Spinal cord (tissue), 10 donors: ENCODE results near the gene E2F2. TPM values are rescaled to one million over a fixed set of nuclear protein-coding genes. Genes with fewer than 3 reads are reported as not detected.

Experiments used
- DNase-seq, 6 donors: peaks; one replicate each; pipeline versions ENCODE4 v3.0.0 to v3.0.0-alpha.2; 2013 to 2015; ENCODE audit warnings: low spot score in 6 of 6, low read depth in 4 of 6
- H3K27ac ChIP-seq: one replicate; pipeline ENCODE4 v1.5.1; 2013; ENCODE audit warnings: low read depth, low read length, control low read depth
- H3K27me3 ChIP-seq: one replicate; pipeline ENCODE4 v1.6.1; 2013; ENCODE audit warnings: low read length; ENCODE audit not compliant: control insufficient read depth, insufficient read depth
- H3K36me3 ChIP-seq: one replicate; pipeline ENCODE4 v1.6.1; 2013; ENCODE audit warnings: low read length; ENCODE audit not compliant: control insufficient read depth, insufficient read depth
- H3K4me1 ChIP-seq: one replicate; pipeline ENCODE4 v1.6.1; 2013; ENCODE audit warnings: low read length; ENCODE audit not compliant: control insufficient read depth, insufficient read depth
- H3K4me3 ChIP-seq: one replicate; pipeline ENCODE4 v1.5.1; 2013; ENCODE audit warnings: low read depth, low read length, control low read depth
- H3K9me3 ChIP-seq: one replicate; pipeline ENCODE4 v1.6.1; 2013; ENCODE audit warnings: low read length; ENCODE audit not compliant: control insufficient read depth, insufficient read depth
- WGBS: methylation state at CpG from one replicate; pipeline ENCODE4 v1.1.5; 2013; ENCODE audit warnings: missing lambda C conversion rate; ENCODE audit not compliant: insufficient coverage; 5-methylcytosine and 5-hydroxymethylcytosine counted together
- polyA plus RNA-seq, 2 donors: library from polyadenylated mRNA; unstranded; fragments of 120-200 nt; gene quantifications; one replicate each; pipeline ENCODE4 v1.2.1, GENCODE V29; 2013; ENCODE audit not compliant: insufficient read length in 2 of 2
- total RNA-seq, 2 donors: library from RNA; depleted of rRNA in 1 of 2; stranded (reverse); fragments of 120-200 nt in 1 of 2; fragments of >200 nt in 1 of 2; gene quantifications; one replicate each; pipeline versions ENCODE4 v1.2.3 to v1.2.4, GENCODE V29; 2013 to 2014
- donor health status: healthy.

E2F2 gene
- total and polyA plus RNA-seq, 4 donors: 3.1 to 5.8 (median 3.6) TPM

GRCh38 chr1:23533246-23534023 is 2.4 kb upstream of the E2F2 start:
- no peaks in the 10 kb centered on the region for H3K27me3 ChIP-seq
- H3K4me3 ChIP-seq: no peak overlapping the region
- H3K4me1 ChIP-seq: peaks cover 23% of the 10 kb centered on the region
- H3K9me3 ChIP-seq: no peaks in the 10 kb centered on the region
- 85% methylated on average over 3 of the region's 6 CpGs for WGBS
- DNase-seq: no peak
- H3K36me3 ChIP-seq: peaks cover 3% of the 10 kb centered on the region
- no peak overlapping the region for H3K27ac ChIP-seq

GRCh38 chr1:23531562-23532094 is 595 bp upstream of the E2F2 start:
- Histone ChIP-seq H3K27ac (no peak overlapping the region), H3K36me3 (peaks cover 3% of the 10 kb centered on the region), H3K9me3 (no peaks in the 10 kb centered on the region), H3K4me1 (peaks cover 29% of the 10 kb centered on the region), H3K27me3 (no peaks in the 10 kb centered on the region), H3K4me3 (peak overlapping the region; percentile 53)
- no peak for DNase-seq
- WGBS: 5% methylated on average over 3 of the region's 5 CpGs

GRCh38 chr1:23530087-23530746 is 816 bp downstream of the E2F2 start:
- Histone ChIP-seq H3K4me1 (peaks cover 35% of the 10 kb centered on the region), H3K9me3 (no peaks in the 10 kb centered on the region), H3K4me3 (peak overlapping the region; percentile 49), H3K27me3 (no peaks in the 10 kb centered on the region), H3K27ac (no peak overlapping the region), H3K36me3 (peaks cover 3% of the 10 kb centered on the region)
- no peak for DNase-seq
- WGBS: under 1% methylated on average over 19 of the region's 22 CpGs

- Histone ChIP-seq H3K27me3 (no peaks in the 10 kb centered on the region), H3K4me1 (peaks cover 42% of the 10 kb centered on the region), H3K36me3 (peaks cover 3% of the 10 kb centered on the region), H3K9me3 (no peaks in the 10 kb centered on the region), H3K4me3 (peak overlapping the region; percentile 49), H3K27ac (no peak overlapping the region)
- WGBS: 41% methylated on average over 7 of the region's 8 CpGs
- DNase-seq: no peak
Observed at GRCh38 chr1:23529146-23530086, 1.6 kb downstream of the E2F2 start.

- Histone ChIP-seq H3K27me3 (no peaks in the 10 kb centered on the region), H3K27ac (no peak overlapping the region), H3K9me3 (no peaks in the 10 kb centered on the region), H3K4me1 (peaks cover 42% of the 10 kb centered on the region), H3K4me3 (no peak overlapping the region), H3K36me3 (peaks cover 3% of the 10 kb centered on the region)
- 45% methylated on average over 9 of the region's 9 CpGs for WGBS
- DNase-seq: peak in 1 of 6 donors; percentile 40
Observed at GRCh38 chr1:23528250-23528978, 2.6 kb downstream of the E2F2 start.

GRCh38 chr1:23527900-23528249 is 3.2 kb downstream of the E2F2 start:
- Histone ChIP-seq H3K4me1 (peaks cover 42% of the 10 kb centered on the region), H3K27me3 (no peaks in the 10 kb centered on the region), H3K36me3 (peaks cover 3% of the 10 kb centered on the region), H3K27ac (no peak overlapping the region), H3K4me3 (no peak overlapping the region), H3K9me3 (no peaks in the 10 kb centered on the region)
- DNase-seq: no peak
- 77% methylated on average over 4 of the region's 6 CpGs for WGBS

GRCh38 chr1:23527366-23527765 is 3.7 kb downstream of the E2F2 start:
- H3K9me3 ChIP-seq: no peaks in the 10 kb centered on the region
- WGBS: 82% methylated on average over 4 of the region's 7 CpGs
- H3K27ac ChIP-seq: no peak overlapping the region
- peaks cover 3% of the 10 kb centered on the region for H3K36me3 ChIP-seq
- no peak overlapping the region for H3K4me3 ChIP-seq
- no peak for DNase-seq
- H3K27me3 ChIP-seq: no peaks in the 10 kb centered on the region
- peaks cover 42% of the 10 kb centered on the region for H3K4me1 ChIP-seq

GRCh38 chr1:23526329-23527041 is 4.5 kb downstream of the E2F2 start:
- H3K4me3 ChIP-seq: no peak overlapping the region
- peaks cover 37% of the 10 kb centered on the region for H3K4me1 ChIP-seq
- 91% methylated on average over 7 of the region's 8 CpGs for WGBS
- DNase-seq: no peak
- H3K36me3 ChIP-seq: peaks cover 7% of the 10 kb centered on the region
- no peak overlapping the region for H3K27ac ChIP-seq
- no peaks in the 10 kb centered on the region for H3K9me3 ChIP-seq
- no peaks in the 10 kb centered on the region for H3K27me3 ChIP-seq
